Activated CD8-positive, alpha-beta memory T cell treated with anti-CD3 and anti-CD28 coated beads for 36 hours (primary cell): Measurements from ENCODE around the gene PDYN. TPM values are rescaled to one million over a fixed set of nuclear protein-coding genes. Genes with fewer than 3 reads are reported as not detected.

Experiments used
- CTCF ChIA-PET: fragments of 350-600 bp; sonication (Branson Sonifier 250); formaldehyde crosslinking; loops from one replicate; lab custom pipeline; 2021; ENCODE audit warnings: antibody characterized with exemption; lab: Charles Lee
- POLR2A ChIA-PET: fragments of 350-600 bp; sonication (Branson Sonifier 250); formaldehyde crosslinking; loops from one replicate; lab custom pipeline; 2021; ENCODE audit warnings: antibody characterized with exemption; lab: Charles Lee
- total RNA-seq, 2 experiments: library from RNA; stranded (reverse); gene quantifications; one replicate each; pipeline ENCODE4 v1.2.3, GENCODE V29; 2021

PDYN gene
- total RNA-seq, 2 experiments from 2014 or later: not detected

GRCh38 chr20:1940581-1940980 lies 53.3 kb downstream of the PDYN start:
- ChIA-PET CTCF (no interaction called here), POLR2A (no interaction called here)

GRCh38 chr20:1939270-1939595 lies 54.6 kb downstream of the PDYN start:
- POLR2A ChIA-PET: no interaction called here
- CTCF ChIA-PET: no interaction called here

DNA sequence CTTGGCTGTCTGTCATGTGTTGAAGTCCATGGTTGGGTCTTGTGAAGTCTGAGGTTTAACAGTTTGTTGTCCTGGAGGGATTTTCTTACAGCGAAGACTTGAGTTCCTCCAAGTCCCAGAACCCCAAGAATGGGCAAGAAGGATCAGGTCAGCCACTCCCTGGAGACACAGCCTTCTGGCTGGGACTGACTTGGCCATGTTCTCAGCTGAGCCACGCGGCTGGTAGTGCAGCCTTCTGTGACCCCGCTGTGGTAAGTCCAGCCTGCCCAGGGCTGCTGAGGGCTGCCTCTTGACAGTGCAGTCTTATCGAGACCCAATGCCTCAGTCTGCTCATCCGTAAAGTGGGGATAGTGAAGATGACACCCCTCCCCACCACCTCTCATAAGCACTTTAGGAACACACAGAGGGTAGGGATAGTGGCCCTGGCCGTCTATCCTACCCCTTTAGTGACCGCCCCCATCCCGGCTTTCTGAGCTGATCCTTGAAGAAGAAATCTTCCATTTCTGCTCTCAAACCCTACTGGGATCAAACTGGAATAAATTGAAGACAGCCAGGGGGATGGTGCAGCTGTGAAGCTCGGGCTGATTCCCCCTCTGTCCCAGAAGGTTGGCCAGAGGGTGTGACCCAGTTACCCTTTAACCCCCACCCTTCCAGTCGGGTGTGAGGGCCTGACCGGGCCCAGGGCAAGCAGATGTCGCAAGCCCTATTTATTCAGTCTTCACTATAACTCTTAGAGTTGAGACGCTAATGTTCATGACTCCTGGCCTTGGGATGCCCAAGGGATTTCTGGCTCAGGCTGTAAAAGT lies 55.2 kb downstream of the PDYN start:
- ChIA-PET CTCF (no interaction called here), POLR2A (no interaction called here)

DNA sequence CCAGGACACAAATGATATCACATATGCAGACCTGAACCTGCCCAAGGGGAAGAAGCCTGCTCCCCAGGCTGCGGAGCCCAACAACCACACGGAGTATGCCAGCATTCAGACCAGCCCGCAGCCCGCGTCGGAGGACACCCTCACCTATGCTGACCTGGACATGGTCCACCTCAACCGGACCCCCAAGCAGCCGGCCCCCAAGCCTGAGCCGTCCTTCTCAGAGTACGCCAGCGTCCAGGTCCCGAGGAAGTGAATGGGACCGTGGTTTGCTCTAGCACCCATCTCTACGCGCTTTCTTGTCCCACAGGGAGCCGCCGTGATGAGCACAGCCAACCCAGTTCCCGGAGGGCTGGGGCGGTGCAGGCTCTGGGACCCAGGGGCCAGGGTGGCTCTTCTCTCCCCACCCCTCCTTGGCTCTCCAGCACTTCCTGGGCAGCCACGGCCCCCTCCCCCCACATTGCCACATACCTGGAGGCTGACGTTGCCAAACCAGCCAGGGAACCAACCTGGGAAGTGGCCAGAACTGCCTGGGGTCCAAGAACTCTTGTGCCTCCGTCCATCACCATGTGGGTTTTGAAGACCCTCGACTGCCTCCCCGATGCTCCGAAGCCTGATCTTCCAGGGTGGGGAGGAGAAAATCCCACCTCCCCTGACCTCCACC lies 56.4 kb downstream of the PDYN start:
- POLR2A ChIA-PET: no interaction called here
- CTCF ChIA-PET: no interaction called here

- ChIA-PET CTCF (no interaction called here), POLR2A (no interaction called here)
These were observed 58.0 kb downstream of the PDYN start for GRCh38 chr20:1935696-1936366.

- POLR2A ChIA-PET: interaction anchor here (0.5 kb wide), 1 partner anchor 261 kb away, joined by 4 read pairs; no protein-coding TSS in a partner anchor
- CTCF ChIA-PET: no interaction called here
These were observed 58.9 kb downstream of the PDYN start for GRCh38 chr20:1934721-1935573.

DNA sequence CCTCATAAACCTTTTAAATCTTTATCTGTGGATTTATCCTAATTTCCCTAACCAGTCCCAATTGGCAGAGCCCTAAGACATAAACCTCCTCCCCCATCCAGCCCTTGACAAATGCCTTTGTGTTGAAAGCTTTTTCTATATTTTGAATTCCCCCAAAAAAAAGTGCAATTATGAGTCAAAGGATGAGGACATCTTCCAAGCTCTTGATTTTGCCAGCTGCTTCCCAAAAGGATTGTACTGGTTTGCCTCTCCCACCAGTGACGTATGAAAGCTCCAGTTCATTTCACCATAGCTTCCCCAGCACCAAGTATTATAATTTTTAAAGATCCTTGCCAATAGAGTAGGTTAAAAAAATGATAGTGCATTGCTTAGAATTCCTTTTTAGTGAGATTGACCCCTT lies 59.7 kb downstream of the PDYN start:
- CTCF ChIA-PET: no interaction called here
- POLR2A ChIA-PET: interaction anchor here (0.5 kb wide), 1 partner anchor 261 kb away, joined by 4 read pairs; no protein-coding TSS in a partner anchor

DNA sequence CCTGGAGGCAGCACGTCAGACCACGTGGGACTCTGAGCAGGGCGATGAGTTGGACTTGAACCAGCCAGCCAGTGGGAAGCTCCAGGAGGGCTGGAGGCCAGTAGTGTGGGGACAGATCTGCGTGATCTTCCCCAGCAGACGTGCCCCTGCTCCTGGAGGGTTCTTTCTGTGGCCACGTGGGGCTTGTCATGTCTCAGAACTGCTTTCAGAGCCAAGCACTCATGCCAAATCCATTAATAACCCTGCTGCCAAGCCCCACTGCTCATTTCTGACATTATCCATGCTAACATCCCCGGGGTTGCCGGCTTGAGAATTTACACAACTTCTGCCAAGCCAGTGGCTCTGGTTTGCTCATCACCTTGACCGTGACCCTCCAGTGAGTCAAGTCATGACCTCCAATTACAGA lies 60.4 kb downstream of the PDYN start:
- POLR2A ChIA-PET: no interaction called here

GRCh38 chr20:1932971-1933370 lies 60.9 kb downstream of the PDYN start:
- ChIA-PET CTCF (no interaction called here), POLR2A (no interaction called here)

More for the DNA sequence above, 60.4 kb downstream of the PDYN start:
- CTCF ChIA-PET: no interaction called here

GRCh38 chr20:1931830-1932229 lies 62.0 kb downstream of the PDYN start:
- CTCF ChIA-PET: no interaction called here
- POLR2A ChIA-PET: no interaction called here

- ChIA-PET CTCF (interaction anchor here (0.5 kb wide), 1 partner anchor 909 kb away, joined by 3 read pairs; no protein-coding TSS in a partner anchor), POLR2A (no interaction called here)
These were observed 63.7 kb downstream of the PDYN start for GRCh38 chr20:1930165-1930564.

DNA sequence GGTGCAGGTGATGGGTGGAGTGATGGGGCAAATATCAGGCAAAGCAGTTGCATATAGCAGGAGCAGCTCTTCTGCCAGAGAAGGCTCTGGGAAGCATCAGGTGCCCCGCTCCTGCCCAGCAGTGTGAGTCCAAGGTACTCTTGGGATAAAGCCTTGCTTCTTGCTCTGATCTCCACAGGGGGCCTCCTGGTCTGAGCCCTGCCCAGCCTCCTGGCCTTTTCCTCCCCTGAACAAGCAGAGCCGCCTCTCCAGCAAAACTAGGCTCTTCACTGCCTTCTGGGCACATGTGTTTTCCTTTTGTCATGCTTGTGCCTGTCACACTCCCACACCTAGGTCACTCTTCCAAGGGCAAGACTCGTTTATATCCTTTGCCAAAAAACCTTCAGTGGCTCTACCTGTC lies 64.4 kb downstream of the PDYN start:
- POLR2A ChIA-PET: no interaction called here
- CTCF ChIA-PET: no interaction called here

DNA sequence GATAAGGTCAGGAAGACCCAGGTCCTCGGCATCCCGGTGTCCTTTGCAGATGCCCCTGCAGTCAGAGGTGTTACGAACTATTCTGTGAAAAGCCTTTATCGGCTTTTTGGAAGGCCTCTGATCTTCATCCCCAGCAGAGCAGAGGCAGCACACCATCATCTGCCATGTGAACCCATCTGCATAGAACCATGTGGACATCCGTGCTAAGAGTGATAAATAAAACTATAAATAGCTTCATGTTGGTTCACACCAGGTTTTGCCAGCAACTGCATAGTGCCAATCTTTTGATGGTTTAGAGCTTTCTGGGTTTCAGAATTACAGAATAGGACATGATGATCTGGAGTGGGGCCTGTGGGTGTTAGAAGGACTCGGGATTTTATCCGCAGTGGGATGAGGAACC lies 65.1 kb downstream of the PDYN start:
- CTCF ChIA-PET: no interaction called here
- POLR2A ChIA-PET: no interaction called here

Other genes starting within 250 kb of the PDYN start
- gene SIRPA, start 98.7 kb downstream of the PDYN start, total RNA-seq: under 1 TPM in 1 of 2 experiments, not detected in 1; 0.04 TPM
- gene STK35, start 107.8 kb upstream of the PDYN start, total RNA-seq: 10 to 100 TPM; 20.4 to 20.7 TPM